ENCODE data around the gene RANBP9.

The RANBP9 gene

GRCh38 chr6:13617066-13617465 lies 94.6 kb downstream of the RANBP9 start:
- Histone ChIP-seq H3K79me2 (ENCODE audit: control insufficient read depth, low read length) (peaks cover 73% of the 10 kb centered on the region), H3K9me2 (replicated peaks; ENCODE audit: control insufficient read depth, low read length) (no peaks in the 10 kb centered on the region), H4K20me1 (ENCODE audit: control insufficient read depth, insufficient read depth, low read depth, low read length) (peaks cover 10% of the 10 kb centered on the region; the same call in 1 of the 2 replicates), H3F3A (ENCODE audit: control insufficient read depth, insufficient read depth) (peaks cover 34% of the 10 kb centered on the region), H3K27me3 (ENCODE audit: control insufficient read depth, low read length) (no peaks in the 10 kb centered on the region), H3K9me3 (ENCODE audit: control insufficient read depth, insufficient read depth, low read length) (no peaks in the 10 kb centered on the region), H3K4me1 (ENCODE audit: control insufficient read depth, low read length) (peaks cover 37% of the 10 kb centered on the region), H3K4me2 (ENCODE audit: low read length) (peak overlapping the region; percentile 83), H3K4me3 (ENCODE audit: low read length) (peak overlapping the region; percentile 99), H3K27ac (ENCODE audit: low read depth, low read length) (no peak overlapping the region), H3K36me3 (ENCODE audit: control insufficient read depth, low read length) (peaks cover 70% of the 10 kb centered on the region)
- TF ChIP-seq CTCF (IDR thresholded peaks at IDR 0.05; ENCODE audit: low read depth, low read length, poor library complexity, severe bottlenecking) (no peak), EZH2phosphoT487 (IDR thresholded peaks at IDR 0.05; ENCODE audit: borderline replicate concordance, low read length) (no peak)

GRCh38 chr6:13615792-13616120 lies 95.9 kb downstream of the RANBP9 start:
- no peak for TF ChIP-seq EZH2phosphoT487 (IDR thresholded peaks at IDR 0.05; ENCODE audit: borderline replicate concordance, low read length)
- TF ChIP-seq CTCF (IDR thresholded peaks at IDR 0.05; ENCODE audit: low read depth, low read length, poor library complexity, severe bottlenecking) = no peak
- H3K4me3 ChIP-seq (ENCODE audit: low read length) = peak overlapping the region; percentile 99
- H3K27me3 ChIP-seq (ENCODE audit: control insufficient read depth, low read length) = no peaks in the 10 kb centered on the region
- peaks cover 48% of the 10 kb centered on the region for H3K4me1 ChIP-seq (ENCODE audit: control insufficient read depth, low read length)
- peaks cover 57% of the 10 kb centered on the region for H3K36me3 ChIP-seq (ENCODE audit: control insufficient read depth, low read length)
- peaks cover 73% of the 10 kb centered on the region for H3K79me2 ChIP-seq (ENCODE audit: control insufficient read depth, low read length)
- peaks cover 33% of the 10 kb centered on the region for H3F3A ChIP-seq (ENCODE audit: control insufficient read depth, insufficient read depth)
- H4K20me1 ChIP-seq (ENCODE audit: control insufficient read depth, insufficient read depth, low read depth, low read length) = peaks cover 10% of the 10 kb centered on the region; the same call in 1 of the 2 replicates
- peak overlapping the region; percentile 83 for H3K4me2 ChIP-seq (ENCODE audit: low read length)
- H3K9me2 ChIP-seq (replicated peaks; ENCODE audit: control insufficient read depth, low read length) = no peaks in the 10 kb centered on the region
- H3K9me3 ChIP-seq (ENCODE audit: control insufficient read depth, insufficient read depth, low read length) = no peaks in the 10 kb centered on the region
- H3K27ac ChIP-seq (ENCODE audit: low read depth, low read length) = peak overlapping the region; percentile 71

- Histone ChIP-seq H3F3A (ENCODE audit: control insufficient read depth, insufficient read depth) (peaks cover 30% of the 10 kb centered on the region), H4K20me1 (ENCODE audit: control insufficient read depth, insufficient read depth, low read depth, low read length) (peaks cover 10% of the 10 kb centered on the region; the same call in 1 of the 2 replicates), H3K4me1 (ENCODE audit: control insufficient read depth, low read length) (peaks cover 54% of the 10 kb centered on the region), H3K4me3 (ENCODE audit: low read length) (peak within 1 kb of the TSS; percentile 99), H3K27ac (ENCODE audit: low read depth, low read length) (peak within 1 kb of the TSS; percentile 71), H3K36me3 (ENCODE audit: control insufficient read depth, low read length) (peaks cover 51% of the 10 kb centered on the region), H3K4me2 (ENCODE audit: low read length) (peak within 1 kb of the TSS; percentile 83), H3K9me2 (replicated peaks; ENCODE audit: control insufficient read depth, low read length) (no peaks in the 10 kb centered on the region), H3K27me3 (ENCODE audit: control insufficient read depth, low read length) (no peaks in the 10 kb centered on the region), H3K9me3 (ENCODE audit: control insufficient read depth, insufficient read depth, low read length) (no peaks in the 10 kb centered on the region), H3K79me2 (ENCODE audit: control insufficient read depth, low read length) (peaks cover 71% of the 10 kb centered on the region)
- TF ChIP-seq EZH2phosphoT487 (IDR thresholded peaks at IDR 0.05; ENCODE audit: borderline replicate concordance, low read length) = no peak
- TF ChIP-seq CTCF (IDR thresholded peaks at IDR 0.05; ENCODE audit: low read depth, low read length, poor library complexity, severe bottlenecking) = peak; percentile 75
Measured at GRCh38 chr6:13614926-13615791, 96.5 kb downstream of the RANBP9 start, which contains the start of gene NOL7. NOL7 (plus strand) TSS chr6:13615335; CDS start chr6:13615359, 24 bp downstream.

All from DOHH2 (cell line).